ENCODE measurements around the gene IL12RB1. TPM values are rescaled to one million over a fixed set of nuclear protein-coding genes. Genes with fewer than 3 reads are reported as not detected.

Gene IL12RB1
- total RNA-seq, 1 donor from 2014 or later: not detected

DNA sequence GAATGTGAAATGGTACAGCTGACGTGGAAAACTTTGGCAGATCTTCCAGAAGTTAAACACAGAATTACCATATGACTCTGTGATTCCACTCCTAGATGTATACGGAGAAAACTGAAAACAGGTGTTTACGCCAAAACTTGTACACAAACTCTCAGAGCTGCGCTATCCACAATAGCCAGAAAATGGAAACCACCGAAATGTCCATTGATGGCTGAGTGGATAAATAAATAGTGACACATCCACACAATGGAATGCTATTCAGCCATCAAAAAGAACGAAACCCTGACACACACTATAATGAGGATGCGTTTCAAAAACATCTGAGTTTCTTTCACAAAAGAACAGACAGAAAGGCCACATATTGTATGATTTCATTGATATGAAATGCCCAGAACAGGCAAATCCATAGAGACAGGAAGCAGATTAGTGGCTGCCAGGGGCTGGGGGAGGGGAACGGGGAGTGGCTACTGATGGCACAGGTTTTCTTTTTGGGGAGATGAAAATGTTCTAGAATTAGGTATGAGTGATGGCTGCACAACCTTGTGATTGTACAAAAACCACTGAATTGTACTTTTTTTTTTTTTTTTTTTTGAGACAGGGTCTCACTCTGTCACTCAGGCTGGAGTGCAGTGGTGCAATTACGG, 33.0 kb downstream of the IL12RB1 start:
- Mint-ChIP-seq H3K9me3 (ENCODE audit: unreplicated experiment) (no peaks in the 10 kb centered on the region), H3K36me3 (ENCODE audit: low read depth, unreplicated experiment) (no peaks in the 10 kb centered on the region), H3K4me3 (ENCODE audit: unreplicated experiment) (no peak overlapping the region), H3K27ac (ENCODE audit: unreplicated experiment) (no peak overlapping the region), H3K4me1 (ENCODE audit: unreplicated experiment) (peaks cover 3% of the 10 kb centered on the region), H3K27me3 (ENCODE audit: unreplicated experiment) (peaks cover 9% of the 10 kb centered on the region)
- no peak for DNase-seq (ENCODE audit: low spot score)
- no peak for TF ChIP-seq CTCF (IDR thresholded peaks at IDR 0.05; ENCODE audit: unreplicated experiment)

GRCh38 chr19:18051887-18052286, 34.8 kb downstream of the IL12RB1 start:
- no peak for TF ChIP-seq CTCF (IDR thresholded peaks at IDR 0.05; ENCODE audit: unreplicated experiment)
- Mint-ChIP-seq H3K36me3 (ENCODE audit: low read depth, unreplicated experiment) (no peaks in the 10 kb centered on the region), H3K4me3 (ENCODE audit: unreplicated experiment) (no peak overlapping the region), H3K4me1 (ENCODE audit: unreplicated experiment) (peaks cover 3% of the 10 kb centered on the region), H3K27ac (ENCODE audit: unreplicated experiment) (no peak overlapping the region), H3K9me3 (ENCODE audit: unreplicated experiment) (no peaks in the 10 kb centered on the region), H3K27me3 (ENCODE audit: unreplicated experiment) (peaks cover 8% of the 10 kb centered on the region)
- no peak for DNase-seq (ENCODE audit: low spot score)

- no peak overlapping the region for H3K27ac Mint-ChIP-seq (ENCODE audit: unreplicated experiment)
These were observed 37.3 kb downstream of the IL12RB1 start for GRCh38 chr19:18049385-18049784.

DNA sequence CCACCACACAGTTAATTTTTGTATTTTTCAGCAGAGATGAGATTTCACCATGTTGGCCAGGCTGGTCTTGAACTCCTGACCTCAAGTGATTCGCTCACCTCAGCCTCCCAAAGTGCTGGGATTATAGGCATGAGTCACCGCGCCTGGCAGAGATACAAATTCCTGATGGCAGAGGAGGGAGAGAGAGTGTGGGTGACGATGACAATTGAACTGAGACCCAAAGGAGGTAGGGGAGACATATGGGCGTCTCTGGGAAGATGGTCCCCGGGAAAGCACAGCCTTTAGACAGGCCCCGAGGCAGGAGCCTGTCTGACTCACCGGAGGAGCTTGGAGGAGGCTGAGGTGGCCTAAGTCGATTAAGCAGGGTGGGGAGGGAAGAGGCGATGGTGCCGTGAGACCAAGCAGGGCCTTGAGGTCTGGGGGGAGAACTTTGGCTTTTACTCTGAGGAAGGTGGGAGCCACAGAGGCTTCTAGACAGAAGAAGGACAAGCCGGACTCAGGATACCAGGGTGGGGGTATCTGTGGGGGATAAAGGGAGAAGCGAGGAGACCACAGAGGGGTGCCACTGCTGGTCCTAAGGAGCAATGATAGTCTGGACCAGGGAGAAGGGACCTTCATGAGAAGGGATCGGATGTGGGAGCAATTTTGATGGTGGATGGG, 40.5 kb downstream of the IL12RB1 start:
- Mint-ChIP-seq H3K36me3 (ENCODE audit: low read depth, unreplicated experiment) (no peaks in the 10 kb centered on the region), H3K9me3 (ENCODE audit: unreplicated experiment) (no peaks in the 10 kb centered on the region), H3K27ac (ENCODE audit: unreplicated experiment) (no peak overlapping the region), H3K4me1 (ENCODE audit: unreplicated experiment) (peaks cover 3% of the 10 kb centered on the region), H3K27me3 (ENCODE audit: unreplicated experiment) (peaks cover 3% of the 10 kb centered on the region), H3K4me3 (ENCODE audit: unreplicated experiment) (no peak overlapping the region)
- no peak for TF ChIP-seq CTCF (IDR thresholded peaks at IDR 0.05; ENCODE audit: unreplicated experiment)
- DNase-seq (ENCODE audit: low spot score): no peak

More at GRCh38 chr19:18049385-18049784, 37.3 kb downstream of the IL12RB1 start:
- peaks cover 3% of the 10 kb centered on the region for H3K4me1 Mint-ChIP-seq (ENCODE audit: unreplicated experiment)
- no peaks in the 10 kb centered on the region for H3K36me3 Mint-ChIP-seq (ENCODE audit: low read depth, unreplicated experiment)
- DNase-seq (ENCODE audit: low spot score): no peak
- H3K27me3 Mint-ChIP-seq (ENCODE audit: unreplicated experiment): peaks cover 5% of the 10 kb centered on the region
- no peak overlapping the region for H3K4me3 Mint-ChIP-seq (ENCODE audit: unreplicated experiment)
- no peak for TF ChIP-seq CTCF (IDR thresholded peaks at IDR 0.05; ENCODE audit: unreplicated experiment)
- no peaks in the 10 kb centered on the region for H3K9me3 Mint-ChIP-seq (ENCODE audit: unreplicated experiment)
